NT2/D1 (cell line): ENCODE data around the gene AOAH.

Experiments
- DNase-seq: peaks from one replicate; pipeline ENCODE4 v3.0.0-alpha.2; 2011; ENCODE audit warnings: low read depth, low spot score
- H3K27me3 ChIP-seq: 2 replicates; pipeline ENCODE4 v1.6.0; 2011; ENCODE audit warnings: mild to moderate bottlenecking; ENCODE audit not compliant: insufficient read length, insufficient read depth
- H3K36me3 ChIP-seq: 2 replicates; pipeline ENCODE4 v1.6.1; 2011; ENCODE audit warnings: mild to moderate bottlenecking, low read length, mixed read lengths; ENCODE audit not compliant: insufficient read depth, insufficient read length
- H3K4me1 ChIP-seq: 2 replicates; pipeline ENCODE4 v1.5.1; 2011; ENCODE audit not compliant: insufficient read depth, insufficient read length
- H3K4me3 ChIP-seq: 2 replicates; pipeline ENCODE4 v1.5.1; 2011; ENCODE audit warnings: low read depth; ENCODE audit not compliant: insufficient read length
- H3K9ac ChIP-seq: 2 replicates; pipeline ENCODE4 v1.6.0; 2011; ENCODE audit warnings: low read depth; ENCODE audit not compliant: insufficient read length
- H3K9me3 ChIP-seq: 2 replicates; pipeline ENCODE4 v1.5.1; 2011; ENCODE audit warnings: mild to moderate bottlenecking, low read length; ENCODE audit not compliant: insufficient read depth
- SUZ12 ChIP-seq: IDR thresholded peaks from 2 replicates; pipeline ENCODE4 v1.6.1; 2011; ENCODE audit not compliant: insufficient read length, insufficient read depth; ENCODE audit errors: extremely low read depth
- YY1 ChIP-seq: IDR thresholded peaks from 2 replicates; pipeline ENCODE4 v1.6.1; 2011; ENCODE audit not compliant: insufficient read length, insufficient read depth
- ZNF274 ChIP-seq: IDR thresholded peaks from 2 replicates; pipeline ENCODE4 v1.6.1; 2011; ENCODE audit warnings: mild to moderate bottlenecking, low read depth, low read length

Gene AOAH

GRCh38 chr7:36723951-36724664 is at the start of gene AOAH:
TSS of gene AOAH (minus strand) at chr7:36724494. CDS start at chr7:36724148, 346 bp downstream.
- Histone ChIP-seq H3K36me3 (no peaks in the 10 kb centered on the region), H3K9me3 (no peaks in the 10 kb centered on the region), H3K4me3 (no peak within 1 kb of the TSS), H3K9ac (no peak within 1 kb of the TSS), H3K27me3 (no peaks in the 10 kb centered on the region), H3K4me1 (no peaks in the 10 kb centered on the region)
- TF ChIP-seq ZNF274: no peak
- TF ChIP-seq YY1: no peak
- no peak for TF ChIP-seq SUZ12
- no peak for DNase-seq

- H3K36me3 ChIP-seq: no peaks in the 10 kb centered on the region
- no peak overlapping the region for H3K4me3 ChIP-seq
- H3K27me3 ChIP-seq: no peaks in the 10 kb centered on the region
- no peak overlapping the region for H3K9ac ChIP-seq
- H3K4me1 ChIP-seq: peaks cover 5% of the 10 kb centered on the region
- DNase-seq: no peak
- peaks cover 9% of the 10 kb centered on the region; the same call in 1 of the 2 replicates for H3K9me3 ChIP-seq
- TF ChIP-seq SUZ12: no peak
- TF ChIP-seq ZNF274: no peak
- TF ChIP-seq YY1: no peak
Measured at GRCh38 chr7:36766451-36766850, 42.2 kb upstream of the AOAH start.

- TF ChIP-seq ZNF274: no peak
- no peak for TF ChIP-seq SUZ12
- no peak for TF ChIP-seq YY1
- Histone ChIP-seq H3K36me3 (no peaks in the 10 kb centered on the region), H3K9me3 (peaks cover 9% of the 10 kb centered on the region; the same call in 1 of the 2 replicates), H3K27me3 (no peaks in the 10 kb centered on the region), H3K4me3 (no peak overlapping the region), H3K4me1 (peaks cover 5% of the 10 kb centered on the region), H3K9ac (no peak overlapping the region)
- no peak for DNase-seq
Measured at GRCh38 chr7:36765605-36766004, 41.3 kb upstream of the AOAH start.

- Histone ChIP-seq H3K9ac (no peak overlapping the region), H3K4me3 (no peak overlapping the region), H3K9me3 (peaks cover 9% of the 10 kb centered on the region; the same call in 1 of the 2 replicates), H3K27me3 (no peaks in the 10 kb centered on the region), H3K36me3 (no peaks in the 10 kb centered on the region), H3K4me1 (peaks cover 5% of the 10 kb centered on the region)
- no peak for DNase-seq
- TF ChIP-seq YY1: no peak
- TF ChIP-seq ZNF274: no peak
- no peak for TF ChIP-seq SUZ12
Measured at GRCh38 chr7:36764929-36765328, 40.6 kb upstream of the AOAH start.

GRCh38 chr7:36763132-36763816 is 39.0 kb upstream of the AOAH start:
- Histone ChIP-seq H3K27me3 (no peaks in the 10 kb centered on the region), H3K9ac (no peak overlapping the region), H3K36me3 (no peaks in the 10 kb centered on the region), H3K4me1 (peaks cover 5% of the 10 kb centered on the region), H3K4me3 (no peak overlapping the region), H3K9me3 (peaks cover 9% of the 10 kb centered on the region; the same call in 1 of the 2 replicates)
- no peak for TF ChIP-seq SUZ12
- no peak for DNase-seq

GRCh38 chr7:36762394-36762793 is 38.1 kb upstream of the AOAH start:
- peaks cover 9% of the 10 kb centered on the region; the same call in 1 of the 2 replicates for H3K9me3 ChIP-seq
- H3K9ac ChIP-seq: no peak overlapping the region
- H3K4me1 ChIP-seq: peaks cover 5% of the 10 kb centered on the region
- no peaks in the 10 kb centered on the region for H3K27me3 ChIP-seq
- H3K36me3 ChIP-seq: no peaks in the 10 kb centered on the region
- no peak overlapping the region for H3K4me3 ChIP-seq
- TF ChIP-seq SUZ12 (no peak), YY1 (no peak), ZNF274 (no peak)
- DNase-seq: no peak

- H3K9me3 ChIP-seq: peaks cover 9% of the 10 kb centered on the region; the same call in 1 of the 2 replicates
- TF ChIP-seq YY1 (no peak), SUZ12 (no peak), ZNF274 (no peak)
- H3K9ac ChIP-seq: no peak overlapping the region
- no peak overlapping the region for H3K4me3 ChIP-seq
- H3K4me1 ChIP-seq: peaks cover 5% of the 10 kb centered on the region
- no peaks in the 10 kb centered on the region for H3K27me3 ChIP-seq
- DNase-seq: no peak
- no peaks in the 10 kb centered on the region for H3K36me3 ChIP-seq
Measured at GRCh38 chr7:36761835-36762234, 37.5 kb upstream of the AOAH start.
